Endothelial cell of umbilical vein (primary cell): ENCODE data around the gene ARHGEF11.

Experiments
- EZH2 ChIP-seq: IDR thresholded peaks from 2 replicates; pipeline ENCODE4 v1.6.1; 2012; ENCODE audit warnings: borderline replicate concordance, low read depth, mild to moderate bottlenecking, moderate library complexity, low read length, inconsistent platforms; ENCODE audit not compliant: severe bottlenecking
- FOS ChIP-seq: IDR thresholded peaks from 2 replicates; pipeline ENCODE4 v1.6.1; 2011; ENCODE audit warnings: mild to moderate bottlenecking, low read length, moderate library complexity, borderline replicate concordance; ENCODE audit not compliant: insufficient read depth
- GATA2 ChIP-seq: IDR thresholded peaks from 2 replicates; pipeline ENCODE4 v1.7.0; 2011; ENCODE audit warnings: low read depth, mild to moderate bottlenecking, moderate library complexity, mixed read lengths, low read length; ENCODE audit not compliant: insufficient read length, insufficient read depth
- JUN ChIP-seq: IDR thresholded peaks from 2 replicates; pipeline ENCODE4 v1.6.1; 2011; ENCODE audit warnings: borderline replicate concordance, low read depth; ENCODE audit not compliant: insufficient read length, insufficient read depth
- MYC ChIP-seq: IDR thresholded peaks from one replicate; pipeline ENCODE4 v1.6.1; 2011; ENCODE audit warnings: mild to moderate bottlenecking, low read depth, low read length
- POLR2A ChIP-seq: IDR thresholded peaks from 2 replicates; pipeline ENCODE4 v1.6.1; 2012; ENCODE audit warnings: low read depth, mild to moderate bottlenecking, control low read depth, low read length
- POLR2AphosphoS5 ChIP-seq: IDR thresholded peaks from 2 replicates; pipeline ENCODE4 v1.6.1; 2012; ENCODE audit warnings: low read depth, mild to moderate bottlenecking, control low read depth, low read length, moderate library complexity; ENCODE audit not compliant: insufficient read depth
- TF ChIP-seq, protein P1 (sequence below), 2 donors: IDR thresholded peaks; 1 replicate in 1 of 2; 2 replicates in 1 of 2; pipeline ENCODE4 v1.5.1; 2011; ENCODE audit warnings: low read length in 2 of 2, mild to moderate bottlenecking in 2 of 2, moderate library complexity in 2 of 2, control low read depth in 1 of 2, inconsistent platforms in 1 of 2, low read depth in 1 of 2; ENCODE audit not compliant: insufficient read depth in 1 of 2; ENCODE audit errors: extremely low read depth in 1 of 2
- TF ChIP-seq, protein P2 (sequence below): IDR thresholded peaks from 2 replicates; pipeline ENCODE4 v1.6.1; 2011; ENCODE audit not compliant: insufficient read depth, insufficient read length

DNA sequence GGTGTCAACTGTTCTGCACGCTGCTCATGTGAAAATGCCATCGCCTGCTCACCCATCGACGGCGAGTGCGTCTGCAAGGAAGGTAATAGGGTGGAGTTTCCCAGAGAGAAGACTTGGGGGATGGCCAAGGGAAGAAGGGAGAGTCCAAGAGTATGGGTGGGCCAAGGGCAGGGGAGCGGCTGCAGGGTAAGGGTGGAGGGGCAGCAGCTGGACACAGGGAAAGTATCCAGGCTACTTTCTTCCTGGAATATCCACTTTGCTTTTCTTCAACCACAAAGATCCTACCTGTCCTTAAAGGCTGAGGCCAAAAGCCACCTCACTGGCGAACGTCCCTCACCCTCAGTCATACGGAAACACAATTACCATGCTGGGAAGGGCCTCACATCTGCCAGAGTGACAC, 136.6 kb downstream of the ARHGEF11 start:
- TF ChIP-seq EZH2 (no peak), POLR2AphosphoS5 (no peak), FOS (no peak), POLR2A (no peak), GATA2 (no peak), MYC (no peak), JUN (no peak)
- TF ChIP-seq, protein P1, sequence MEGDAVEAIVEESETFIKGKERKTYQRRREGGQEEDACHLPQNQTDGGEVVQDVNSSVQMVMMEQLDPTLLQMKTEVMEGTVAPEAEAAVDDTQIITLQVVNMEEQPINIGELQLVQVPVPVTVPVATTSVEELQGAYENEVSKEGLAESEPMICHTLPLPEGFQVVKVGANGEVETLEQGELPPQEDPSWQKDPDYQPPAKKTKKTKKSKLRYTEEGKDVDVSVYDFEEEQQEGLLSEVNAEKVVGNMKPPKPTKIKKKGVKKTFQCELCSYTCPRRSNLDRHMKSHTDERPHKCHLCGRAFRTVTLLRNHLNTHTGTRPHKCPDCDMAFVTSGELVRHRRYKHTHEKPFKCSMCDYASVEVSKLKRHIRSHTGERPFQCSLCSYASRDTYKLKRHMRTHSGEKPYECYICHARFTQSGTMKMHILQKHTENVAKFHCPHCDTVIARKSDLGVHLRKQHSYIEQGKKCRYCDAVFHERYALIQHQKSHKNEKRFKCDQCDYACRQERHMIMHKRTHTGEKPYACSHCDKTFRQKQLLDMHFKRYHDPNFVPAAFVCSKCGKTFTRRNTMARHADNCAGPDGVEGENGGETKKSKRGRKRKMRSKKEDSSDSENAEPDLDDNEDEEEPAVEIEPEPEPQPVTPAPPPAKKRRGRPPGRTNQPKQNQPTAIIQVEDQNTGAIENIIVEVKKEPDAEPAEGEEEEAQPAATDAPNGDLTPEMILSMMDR (IDR thresholded peaks at IDR 0.05; ENCODE audit: extremely low read depth in 1 of 2, insufficient read depth in 1 of 2, low read depth in 1 of 2, low read length in 2 of 2): no peak
- TF ChIP-seq, protein P2, sequence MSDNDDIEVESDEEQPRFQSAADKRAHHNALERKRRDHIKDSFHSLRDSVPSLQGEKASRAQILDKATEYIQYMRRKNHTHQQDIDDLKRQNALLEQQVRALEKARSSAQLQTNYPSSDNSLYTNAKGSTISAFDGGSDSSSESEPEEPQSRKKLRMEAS: no peak
